Measurements from ENCODE around the gene GNAL. TPM values are rescaled to one million over a fixed set of nuclear protein-coding genes. Genes with fewer than 3 reads are reported as not detected.

GNAL gene
- total RNA-seq, 6 donors from 2014 or later = 1.00 to 6.7 (median 3.5) TPM

- TF ChIP-seq CTCF (IDR thresholded peaks at IDR 0.05) (no peak), POLR2A (IDR thresholded peaks at IDR 0.05) (no peak), EP300 (IDR thresholded peaks at IDR 0.05) (no peak), POLR2AphosphoS5 (IDR thresholded peaks at IDR 0.05) (no peak)
- no peak overlapping the region for H3K4me3 ChIP-seq
- WGBS, 2 donors = 60 to 71% methylated on average over 8 of the region's 8 CpGs
- H3K27me3 ChIP-seq = no peaks in the 10 kb centered on the region
- no peaks in the 10 kb centered on the region for H3K4me1 ChIP-seq
- DNase-seq (no peak), ATAC-seq (ENCODE audit: low FRiP score in 2 of 2) (no peak)
- H3K36me3 ChIP-seq = no peaks in the 10 kb centered on the region
- H3K9me3 ChIP-seq = no peaks in the 10 kb centered on the region
- no peak overlapping the region for H3K27ac ChIP-seq
Measured at GRCh38 chr18:11672846-11673454, 16.1 kb upstream of the GNAL start.

- no peaks in the 10 kb centered on the region for H3K4me1 ChIP-seq
- no peak overlapping the region for H3K27ac ChIP-seq
- no peak for TF ChIP-seq CTCF (IDR thresholded peaks at IDR 0.05)
- TF ChIP-seq POLR2AphosphoS5 (IDR thresholded peaks at IDR 0.05) = no peak
- TF ChIP-seq POLR2A (IDR thresholded peaks at IDR 0.05) = no peak
- no peak for TF ChIP-seq EP300 (IDR thresholded peaks at IDR 0.05)
- no peaks in the 10 kb centered on the region for H3K36me3 ChIP-seq
- WGBS, 2 donors = 67 to 76% methylated on average over 8 to 9 of the region's 9 CpGs
- no peaks in the 10 kb centered on the region for H3K27me3 ChIP-seq
- DNase-seq (no peak), ATAC-seq (ENCODE audit: low FRiP score in 2 of 2) (no peak)
- H3K9me3 ChIP-seq = no peaks in the 10 kb centered on the region
- no peak overlapping the region for H3K4me3 ChIP-seq
Measured at GRCh38 chr18:11673560-11673959, 15.5 kb upstream of the GNAL start.

GRCh38 chr18:11674119-11674518 lies 14.9 kb upstream of the GNAL start:
- Histone ChIP-seq H3K4me1 (no peaks in the 10 kb centered on the region), H3K4me3 (no peak overlapping the region), H3K27me3 (no peaks in the 10 kb centered on the region), H3K36me3 (no peaks in the 10 kb centered on the region), H3K9me3 (no peaks in the 10 kb centered on the region), H3K27ac (no peak overlapping the region)
- TF ChIP-seq POLR2A (IDR thresholded peaks at IDR 0.05) = no peak
- no peak for TF ChIP-seq POLR2AphosphoS5 (IDR thresholded peaks at IDR 0.05)
- TF ChIP-seq EP300 (IDR thresholded peaks at IDR 0.05) = no peak
- TF ChIP-seq CTCF (IDR thresholded peaks at IDR 0.05) = no peak
- WGBS, 2 donors = 76 to 79% methylated on average over 3 of the region's 3 CpGs
- no peak for DNase-seq
- no peak for ATAC-seq (ENCODE audit: low FRiP score in 2 of 2)

GRCh38 chr18:11676386-11676785 lies 12.7 kb upstream of the GNAL start:
- DNase-seq = no peak
- H3K36me3 ChIP-seq = no peaks in the 10 kb centered on the region
- no peak for ATAC-seq (ENCODE audit: low FRiP score in 2 of 2)
- no peaks in the 10 kb centered on the region for H3K27me3 ChIP-seq
- 74 to 80% methylated on average over 10 of the region's 10 CpGs for WGBS, 2 donors
- no peak overlapping the region for H3K4me3 ChIP-seq
- no peak overlapping the region for H3K27ac ChIP-seq
- TF ChIP-seq POLR2A (IDR thresholded peaks at IDR 0.05) (no peak), POLR2AphosphoS5 (IDR thresholded peaks at IDR 0.05) (no peak), EP300 (IDR thresholded peaks at IDR 0.05) (no peak), CTCF (IDR thresholded peaks at IDR 0.05) (no peak)
- no peaks in the 10 kb centered on the region for H3K4me1 ChIP-seq
- H3K9me3 ChIP-seq = no peaks in the 10 kb centered on the region

GRCh38 chr18:11676867-11677266 lies 12.2 kb upstream of the GNAL start:
- no peaks in the 10 kb centered on the region for H3K4me1 ChIP-seq
- DNase-seq = no peak
- no peaks in the 10 kb centered on the region for H3K36me3 ChIP-seq
- TF ChIP-seq CTCF (IDR thresholded peaks at IDR 0.05) (no peak), POLR2AphosphoS5 (IDR thresholded peaks at IDR 0.05) (no peak), POLR2A (IDR thresholded peaks at IDR 0.05) (no peak), EP300 (IDR thresholded peaks at IDR 0.05) (no peak)
- no peaks in the 10 kb centered on the region for H3K9me3 ChIP-seq
- H3K27ac ChIP-seq = no peak overlapping the region
- no peaks in the 10 kb centered on the region for H3K27me3 ChIP-seq
- 76 to 80% methylated on average over 6 of the region's 6 CpGs for WGBS, 2 donors
- H3K4me3 ChIP-seq = no peak overlapping the region
- peak in 1 of 2 donors; percentile 13 for ATAC-seq (ENCODE audit: low FRiP score in 2 of 2)
